Neural progenitor cell (in vitro differentiated cells): ENCODE results near the gene ADRB2. TPM values are rescaled to one million over a fixed set of nuclear protein-coding genes. Genes with fewer than 3 reads are reported as not detected.

Experiments used
- DNase-seq: peaks from one replicate; pipeline ENCODE4 v3.0.0-alpha.2; 2016; ENCODE audit warnings: low spot score
- H2AFZ ChIP-seq: fragments of 200-600 bp; sonication (generic); replicated peaks from 2 replicates; pipeline ENCODE4 v1.6.1; 2016; ENCODE audit warnings: antibody characterized with exemption
- H3F3A ChIP-seq: fragments of 200-600 bp; sonication (generic); 2 replicates; pipeline ENCODE4 v1.6.1; 2016; ENCODE audit warnings: antibody characterized with exemption, low read depth
- H3K27ac ChIP-seq: fragments of 200-600 bp; sonication (generic); 2 replicates; pipeline ENCODE4 v1.5.1; 2016; ENCODE audit warnings: mild to moderate bottlenecking
- H3K27me3 ChIP-seq: fragments of 200-600 bp; sonication (generic); 2 replicates; pipeline ENCODE4 v1.6.1; 2016; ENCODE audit warnings: mild to moderate bottlenecking, moderate library complexity
- H3K36me3 ChIP-seq: fragments of 200-600 bp; sonication (generic); 2 replicates; pipeline ENCODE4 v1.5.1; 2016
- H3K4me1 ChIP-seq: fragments of 200-600 bp; sonication (generic); 2 replicates; pipeline ENCODE4 v1.6.1; 2016; ENCODE audit warnings: mixed run types
- H3K4me2 ChIP-seq: fragments of 200-600 bp; sonication (generic); 2 replicates; pipeline ENCODE4 v1.6.1; 2016
- H3K4me3 ChIP-seq: fragments of 200-600 bp; sonication (generic); 2 replicates; pipeline ENCODE4 v1.5.1; 2016
- H3K79me2 ChIP-seq: fragments of 200-600 bp; sonication (generic); 2 replicates; pipeline ENCODE4 v1.6.1; 2016; ENCODE audit warnings: low read depth
- H3K9ac ChIP-seq: fragments of 200-600 bp; sonication (generic); 2 replicates; pipeline ENCODE4 v1.6.1; 2016
- H3K9me3 ChIP-seq: fragments of 200-600 bp; sonication (generic); 2 replicates; pipeline ENCODE4 v1.5.1; 2016; ENCODE audit warnings: low read depth
- H4K20me1 ChIP-seq: fragments of 200-600 bp; sonication (generic); 2 replicates; pipeline ENCODE4 v1.6.1; 2016; ENCODE audit warnings: low read depth
- H3K27ac Mint-ChIP-seq: 3 replicates; pipeline ENCODE4 v1.8.0; 2021; ENCODE audit warnings: mixed read lengths
- H3K27me3 Mint-ChIP-seq: 2 replicates; pipeline ENCODE4 v1.8.0; 2022; ENCODE audit warnings: low read depth, mild to moderate bottlenecking, inconsistent platforms, moderate library complexity, mixed read lengths; ENCODE audit not compliant: insufficient read depth
- H3K36me3 Mint-ChIP-seq: 3 replicates; pipeline ENCODE4 v1.8.0; 2021; ENCODE audit warnings: mixed read lengths
- H3K4me1 Mint-ChIP-seq: 3 replicates; pipeline ENCODE4 v1.8.0; 2021; ENCODE audit warnings: mixed read lengths
- H3K4me3 Mint-ChIP-seq: 3 replicates; pipeline ENCODE4 v1.8.0; 2021; ENCODE audit warnings: mild to moderate bottlenecking, moderate library complexity, mixed read lengths
- H3K9me3 Mint-ChIP-seq: 3 replicates; pipeline ENCODE4 v1.8.0; 2020; ENCODE audit warnings: mixed read lengths
- CTCF ChIP-seq: fragments of 200-600 bp; sonication (generic); IDR thresholded peaks from 2 replicates; pipeline ENCODE4 v1.5.1; 2017; ENCODE audit warnings: antibody characterized with exemption, mild to moderate bottlenecking
- EZH2 ChIP-seq: fragments of 200-600 bp; sonication (generic); IDR thresholded peaks from 2 replicates; pipeline ENCODE4 v1.6.1; 2017; ENCODE audit warnings: antibody characterized with exemption, mild to moderate bottlenecking, moderate library complexity
- EZH2phosphoT487 ChIP-seq: fragments of 200-600 bp; sonication (generic); IDR thresholded peaks from 2 replicates; pipeline ENCODE4 v1.6.1; 2017; ENCODE audit warnings: antibody characterized with exemption
- total RNA-seq: library from RNA; depleted of rRNA; stranded (reverse); fragments of >200 nt; gene quantifications from 2 replicates; pipeline ENCODE4 v1.2.3, GENCODE V29; 2015; ENCODE audit warnings: low replicate concordance

ADRB2 gene
- total RNA-seq, 1 donor from 2014 or later, result 0.32 TPM

- TF ChIP-seq EZH2phosphoT487 (no peak), CTCF (no peak), EZH2 (no peak)
- Mint-ChIP-seq H3K27ac (no peak overlapping the region), H3K27me3 (peaks cover 2% of the 10 kb centered on the region), H3K4me1 (peaks cover 10% of the 10 kb centered on the region), H3K9me3 (no peaks in the 10 kb centered on the region), H3K4me3 (no peak overlapping the region), H3K36me3 (no peaks in the 10 kb centered on the region)
- no peak for DNase-seq
- Histone ChIP-seq H3K9me3 (no peaks in the 10 kb centered on the region), H3K27me3 (no peaks in the 10 kb centered on the region), H2AFZ (peak overlapping the region; percentile 21), H3K9ac (no peak overlapping the region), H3K79me2 (no peaks in the 10 kb centered on the region), H3K27ac (no peak overlapping the region), H3F3A (no peaks in the 10 kb centered on the region), H3K36me3 (no peaks in the 10 kb centered on the region), H3K4me3 (no peak overlapping the region), H3K4me1 (peaks cover 15% of the 10 kb centered on the region), H3K4me2 (peak overlapping the region; percentile 42), H4K20me1 (no peaks in the 10 kb centered on the region)
Measured at GRCh38 chr5:148859703-148860102, 33.3 kb downstream of the ADRB2 start.

- Histone ChIP-seq H3K9ac (no peak overlapping the region), H3F3A (no peaks in the 10 kb centered on the region), H2AFZ (no peak overlapping the region), H4K20me1 (no peaks in the 10 kb centered on the region), H3K4me1 (peaks cover 15% of the 10 kb centered on the region), H3K4me2 (no peak overlapping the region), H3K4me3 (no peak overlapping the region), H3K36me3 (no peaks in the 10 kb centered on the region), H3K27me3 (no peaks in the 10 kb centered on the region), H3K9me3 (no peaks in the 10 kb centered on the region), H3K79me2 (no peaks in the 10 kb centered on the region), H3K27ac (no peak overlapping the region)
- no peaks in the 10 kb centered on the region for H3K36me3 Mint-ChIP-seq
- peaks cover 10% of the 10 kb centered on the region for H3K4me1 Mint-ChIP-seq
- no peak overlapping the region for H3K27ac Mint-ChIP-seq
- H3K9me3 Mint-ChIP-seq, result no peaks in the 10 kb centered on the region
- H3K4me3 Mint-ChIP-seq, result no peak overlapping the region
- TF ChIP-seq EZH2 (no peak), CTCF (no peak), EZH2phosphoT487 (no peak)
- DNase-seq, result no peak
- no peaks in the 10 kb centered on the region for H3K27me3 Mint-ChIP-seq
Measured at GRCh38 chr5:148860599-148860998, 34.2 kb downstream of the ADRB2 start.

- Histone ChIP-seq H3K4me1 (peaks cover 15% of the 10 kb centered on the region), H2AFZ (no peak overlapping the region), H3K4me2 (no peak overlapping the region), H3K4me3 (no peak overlapping the region), H3K9me3 (no peaks in the 10 kb centered on the region), H3K27me3 (no peaks in the 10 kb centered on the region), H3K27ac (no peak overlapping the region), H3F3A (no peaks in the 10 kb centered on the region), H3K9ac (no peak overlapping the region), H3K36me3 (no peaks in the 10 kb centered on the region), H3K79me2 (no peaks in the 10 kb centered on the region), H4K20me1 (no peaks in the 10 kb centered on the region)
- H3K4me3 Mint-ChIP-seq, result no peak overlapping the region
- H3K27me3 Mint-ChIP-seq, result peaks cover under 1% of the 10 kb centered on the region
- no peak for DNase-seq
- peaks cover 10% of the 10 kb centered on the region for H3K4me1 Mint-ChIP-seq
- H3K36me3 Mint-ChIP-seq, result no peaks in the 10 kb centered on the region
- no peak overlapping the region for H3K27ac Mint-ChIP-seq
- no peak for TF ChIP-seq CTCF
- no peak for TF ChIP-seq EZH2
- no peak for TF ChIP-seq EZH2phosphoT487
- no peaks in the 10 kb centered on the region for H3K9me3 Mint-ChIP-seq
Measured at GRCh38 chr5:148861088-148861487, 34.7 kb downstream of the ADRB2 start.
